Left kidney (tissue), 8 donors: ENCODE data around the gene SLC17A3. TPM values are rescaled to one million over a fixed set of nuclear protein-coding genes. Genes with fewer than 3 reads are reported as not detected.
A peak's percentile ranks its signal among the peaks of the same experiment; 100 is the strongest.

ENCODE experiments used
- DNase-seq: peaks from one replicate; pipeline ENCODE4 v3.0.0-alpha.2; 2013
- long read RNA-seq, 8 donors: transcript quantifications; one replicate each; lab custom pipeline, GENCODE V29; 2026
- polyA plus RNA-seq: library from polyadenylated mRNA; unstranded; fragments of 120-200 nt; gene quantifications from one replicate; pipeline ENCODE4 v1.2.1, GENCODE V29; 2013; ENCODE audit not compliant: insufficient read length

The SLC17A3 gene, protein sequence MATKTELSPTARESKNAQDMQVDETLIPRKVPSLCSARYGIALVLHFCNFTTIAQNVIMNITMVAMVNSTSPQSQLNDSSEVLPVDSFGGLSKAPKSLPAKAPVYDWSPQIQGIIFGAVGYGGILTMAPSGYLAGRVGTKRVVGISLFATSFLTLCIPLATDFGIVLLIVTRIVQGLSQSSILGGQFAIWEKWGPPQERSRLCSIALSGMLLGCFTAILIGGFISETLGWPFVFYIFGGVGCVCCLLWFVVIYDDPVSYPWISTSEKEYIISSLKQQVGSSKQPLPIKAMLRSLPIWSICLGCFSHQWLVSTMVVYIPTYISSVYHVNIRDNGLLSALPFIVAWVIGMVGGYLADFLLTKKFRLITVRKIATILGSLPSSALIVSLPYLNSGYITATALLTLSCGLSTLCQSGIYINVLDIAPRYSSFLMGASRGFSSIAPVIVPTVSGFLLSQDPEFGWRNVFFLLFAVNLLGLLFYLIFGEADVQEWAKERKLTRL
- 1.3 TPM for polyA plus RNA-seq
- long read RNA-seq, donor 1 = 0 reads
- long read RNA-seq, donor 2, partial matches to known transcripts = 12 of 12 reads
- long read RNA-seq, donor 2, other reads (novel, unspliced or antisense) = 0 of 12 reads
- long read RNA-seq, donor 3 = 0 reads
- long read RNA-seq, donor 4 = 0 reads
- long read RNA-seq, donor 5 = 0 reads
- long read RNA-seq, donor 6 = 0 reads
- long read RNA-seq, donor 7 = 0 reads
- long read RNA-seq, donor 8 = 0 reads

DNA sequence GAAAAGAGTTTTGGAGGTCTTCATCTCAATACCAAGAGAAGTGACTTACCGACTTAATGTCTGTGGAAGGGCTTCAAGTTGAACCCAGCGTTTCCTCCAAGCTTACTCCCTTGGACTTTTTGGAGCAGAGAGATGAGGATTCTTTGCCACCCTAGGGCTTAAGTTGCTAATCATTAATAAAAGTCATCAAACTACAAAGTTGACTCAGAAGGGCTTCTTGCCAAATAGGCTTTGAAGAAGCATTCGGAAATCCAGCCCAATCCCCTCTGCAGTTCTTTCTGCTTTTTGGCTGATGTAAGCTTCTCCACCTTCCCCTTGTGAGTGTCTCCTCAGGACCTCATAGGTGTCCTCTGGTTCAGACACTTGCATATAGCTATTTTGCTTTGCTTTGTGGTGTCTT lies at the start of gene SLC17A3:
TSS of gene SLC17A3 (minus strand) at position 126 of the 400 bp plus-strand sequence. CDS start 5,856 bp downstream, outside the sequence.
- no peak for DNase-seq

DNA sequence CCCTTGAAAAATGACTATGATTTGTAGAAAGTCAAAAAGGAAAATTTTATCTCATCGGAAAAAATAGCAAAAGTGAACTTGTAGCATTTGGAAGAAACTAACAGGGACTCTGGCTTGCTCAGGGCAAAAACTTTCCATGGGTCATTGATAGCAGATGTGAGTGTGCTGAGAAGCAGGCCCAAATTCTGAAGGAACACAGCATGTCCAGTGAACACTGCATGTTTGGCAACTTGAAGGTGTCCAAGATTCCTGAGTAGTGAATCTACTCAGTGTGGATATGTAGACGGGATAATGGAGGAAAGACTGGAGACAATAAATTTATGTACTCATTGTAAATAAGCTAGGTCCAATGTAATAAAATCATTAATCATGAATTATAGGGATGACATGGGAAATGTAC lies 48.3 kb upstream of the SLC17A3 start:
- no peak for DNase-seq

DNA sequence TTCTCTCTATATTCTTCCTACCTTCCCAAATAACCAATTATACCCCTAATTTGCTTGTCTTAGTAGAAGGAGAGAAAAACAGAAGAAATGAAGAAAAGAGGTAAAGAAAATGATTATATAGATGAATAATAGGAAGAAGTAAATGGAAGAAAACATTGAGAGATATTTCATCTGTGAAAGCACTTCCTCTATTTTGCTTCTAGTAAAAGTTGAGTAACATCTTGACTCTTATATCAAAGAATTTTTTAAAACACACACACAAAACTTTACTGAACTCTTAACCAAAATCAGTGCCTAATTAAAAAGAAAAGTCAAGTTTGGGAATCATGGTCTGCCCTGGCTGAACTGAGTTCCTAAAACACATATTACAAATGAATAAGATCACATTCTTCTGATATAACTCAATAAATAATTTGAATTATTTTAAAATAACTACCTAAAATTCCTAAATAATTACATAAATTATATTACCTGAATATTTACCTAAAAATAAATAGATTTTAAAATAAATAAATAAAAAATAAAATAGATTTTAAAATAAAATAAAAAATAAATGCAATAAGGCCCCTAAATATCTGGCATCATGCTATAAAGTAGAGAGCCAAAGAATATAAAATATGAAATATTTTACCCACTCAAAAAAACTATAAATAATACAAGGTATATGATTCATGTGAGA lies 47.6 kb upstream of the SLC17A3 start:
- no peak for DNase-seq

DNA sequence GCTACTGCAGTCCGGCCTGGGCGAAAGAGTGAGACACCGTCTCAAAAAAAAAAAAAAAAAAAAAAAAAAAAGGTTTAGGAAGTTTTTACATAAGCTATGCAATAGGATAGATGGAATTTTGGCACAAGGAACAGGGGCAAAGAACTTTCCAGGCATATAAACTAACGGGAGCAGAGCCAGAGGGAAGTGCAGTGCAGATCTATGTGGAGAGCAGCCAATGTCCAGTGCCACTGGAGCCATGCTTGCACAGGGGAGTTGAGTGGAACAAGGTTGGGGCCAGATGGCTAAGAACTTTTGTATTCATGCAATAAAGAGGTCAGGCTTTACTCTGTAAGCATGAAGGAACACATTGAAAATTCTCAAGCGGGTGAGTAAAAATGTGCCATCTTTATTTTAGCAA lies 45.6 kb upstream of the SLC17A3 start:
- DNase-seq = no peak

DNA sequence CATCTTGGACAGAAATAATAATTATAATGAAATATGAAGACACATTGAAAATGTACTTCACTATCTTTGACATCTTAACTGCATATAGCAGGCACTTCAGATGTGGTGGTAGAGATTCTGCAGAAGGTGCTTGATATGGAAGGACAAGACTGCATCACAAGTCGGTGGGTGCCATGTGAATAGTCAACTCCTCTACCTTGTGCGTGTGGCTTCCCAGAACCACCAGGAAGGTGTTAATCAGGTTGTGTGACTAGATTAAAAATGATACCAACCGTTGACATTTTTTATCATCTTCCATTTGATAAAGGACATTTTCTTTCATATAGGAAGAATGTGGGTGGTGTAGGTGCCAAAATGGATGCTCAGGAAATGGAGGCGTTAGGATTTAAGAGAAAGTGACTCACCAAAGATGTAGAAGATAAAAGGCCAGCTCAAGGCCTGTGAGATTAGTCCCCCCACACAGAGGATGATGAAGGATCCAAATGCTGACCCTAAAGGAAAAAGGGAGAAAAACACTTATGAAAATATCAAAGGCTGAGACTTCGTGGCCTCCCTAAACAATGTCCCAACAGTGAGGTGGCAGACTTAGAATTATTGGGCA lies 44.1 kb upstream of the SLC17A3 start:
- no peak for DNase-seq

DNA sequence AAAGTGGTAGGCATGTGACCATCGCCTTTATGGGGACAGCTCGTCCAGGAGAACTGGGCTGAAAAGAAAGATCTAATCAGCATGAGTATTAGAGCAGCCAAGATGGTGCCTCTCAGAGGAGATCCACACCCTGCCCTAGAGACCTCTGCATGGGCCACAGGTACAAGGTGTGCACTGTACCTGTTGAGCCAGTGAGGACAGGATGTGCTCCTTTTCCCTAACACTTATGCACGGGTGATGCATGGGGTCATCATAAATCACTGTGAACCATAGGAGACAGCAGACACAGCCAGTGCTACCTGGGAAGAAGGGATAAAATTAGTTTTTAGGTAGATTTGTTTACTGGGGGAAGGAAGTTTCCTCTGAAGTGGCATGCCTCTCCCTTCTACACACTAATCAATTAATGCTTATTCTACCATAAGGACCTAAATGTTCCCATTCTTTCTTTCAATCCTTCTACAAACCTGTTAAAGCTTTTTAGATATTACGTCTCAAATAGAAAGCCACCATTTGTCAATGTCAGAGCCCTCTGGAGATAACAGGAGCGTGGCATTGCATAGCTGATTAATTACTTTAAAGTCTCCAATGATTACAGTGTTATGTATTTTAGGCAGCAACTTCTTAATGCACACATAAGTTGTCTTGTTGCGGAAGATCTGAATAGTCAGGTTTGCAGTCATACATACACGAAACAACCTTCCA lies 42.9 kb upstream of the SLC17A3 start:
- no peak for DNase-seq

DNA sequence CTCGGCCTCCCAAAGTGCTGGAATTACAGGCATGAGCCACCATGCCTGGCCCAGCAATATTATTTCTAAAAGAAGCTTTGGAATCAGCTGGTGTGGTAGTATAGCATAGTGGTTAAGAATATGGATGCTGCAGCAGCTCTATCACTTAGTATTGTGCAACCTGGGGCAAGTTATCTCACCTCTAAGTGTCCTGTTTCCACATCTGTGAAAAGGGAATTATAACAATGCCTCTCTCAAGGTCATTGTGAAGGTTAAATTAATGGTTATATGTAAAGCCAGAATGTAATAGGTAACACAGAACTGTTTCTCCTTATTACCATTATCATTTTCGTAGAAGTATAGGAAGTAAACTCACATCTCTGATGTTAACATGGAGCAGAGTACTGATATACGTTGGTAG lies 42.3 kb upstream of the SLC17A3 start:
- DNase-seq = no peak

DNA sequence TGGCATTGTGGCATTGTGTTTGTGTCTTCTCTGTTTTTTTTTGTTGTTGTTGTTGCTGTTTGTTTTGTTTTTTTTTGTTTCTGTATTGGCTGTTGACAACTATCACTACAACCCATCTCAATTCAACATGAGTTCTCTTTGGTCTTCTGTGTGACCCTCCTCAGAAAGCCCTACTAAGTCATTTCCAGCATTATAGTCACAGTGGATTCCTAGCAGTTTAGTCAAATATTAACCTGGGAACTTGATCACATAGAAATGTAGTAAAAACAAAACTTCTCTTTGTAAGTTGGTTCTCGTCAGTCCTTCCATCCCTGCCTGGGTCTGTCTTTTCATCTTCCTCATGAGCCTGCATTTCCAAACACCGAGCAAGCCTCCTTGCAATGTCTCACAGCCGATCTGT lies 39.7 kb upstream of the SLC17A3 start:
- DNase-seq = no peak

DNA sequence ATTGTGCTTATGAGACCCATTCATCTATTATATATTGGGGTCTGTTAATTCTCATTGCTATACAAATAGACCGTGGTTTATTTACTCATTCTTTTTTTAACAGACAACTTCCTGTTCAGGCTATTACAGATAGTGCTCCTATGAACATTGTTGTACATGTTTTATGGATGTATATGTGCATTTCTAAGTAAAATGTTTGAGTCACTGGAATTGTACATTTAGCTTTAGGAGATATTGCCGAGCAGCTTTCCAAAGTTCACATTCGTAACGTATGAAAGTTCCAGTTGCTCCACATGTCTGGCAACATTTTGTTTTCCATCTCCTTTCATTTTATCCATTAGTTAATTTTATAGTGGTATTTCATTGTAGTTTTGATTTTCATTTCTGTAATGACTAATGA lies 37.3 kb upstream of the SLC17A3 start:
- no peak for DNase-seq

DNA sequence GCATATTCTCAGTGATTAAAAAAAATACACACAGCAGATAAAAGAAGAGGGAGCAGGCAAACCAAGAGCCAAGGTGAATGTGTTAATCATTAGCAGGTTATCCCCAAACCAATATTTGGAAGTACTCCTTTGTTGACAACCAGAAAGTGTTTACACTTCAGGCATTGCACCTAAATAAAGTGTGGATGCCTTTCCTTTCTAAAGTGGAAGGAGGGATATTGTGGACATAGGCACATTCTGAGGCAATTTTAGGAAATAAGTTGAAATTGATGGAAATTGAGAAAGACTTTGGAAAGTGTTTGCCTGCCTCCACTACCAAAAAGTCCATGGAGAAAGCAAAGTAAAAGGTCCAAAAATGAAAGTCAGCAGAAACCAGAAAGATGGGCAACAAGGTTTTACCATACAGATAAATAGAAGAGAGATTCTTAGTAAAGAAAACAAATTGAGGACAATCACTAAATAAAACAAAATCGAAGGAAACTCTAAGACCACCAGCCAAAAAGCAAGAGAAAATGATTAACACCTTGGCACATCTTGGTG lies 33.5 kb upstream of the SLC17A3 start:
- DNase-seq = no peak

DNA sequence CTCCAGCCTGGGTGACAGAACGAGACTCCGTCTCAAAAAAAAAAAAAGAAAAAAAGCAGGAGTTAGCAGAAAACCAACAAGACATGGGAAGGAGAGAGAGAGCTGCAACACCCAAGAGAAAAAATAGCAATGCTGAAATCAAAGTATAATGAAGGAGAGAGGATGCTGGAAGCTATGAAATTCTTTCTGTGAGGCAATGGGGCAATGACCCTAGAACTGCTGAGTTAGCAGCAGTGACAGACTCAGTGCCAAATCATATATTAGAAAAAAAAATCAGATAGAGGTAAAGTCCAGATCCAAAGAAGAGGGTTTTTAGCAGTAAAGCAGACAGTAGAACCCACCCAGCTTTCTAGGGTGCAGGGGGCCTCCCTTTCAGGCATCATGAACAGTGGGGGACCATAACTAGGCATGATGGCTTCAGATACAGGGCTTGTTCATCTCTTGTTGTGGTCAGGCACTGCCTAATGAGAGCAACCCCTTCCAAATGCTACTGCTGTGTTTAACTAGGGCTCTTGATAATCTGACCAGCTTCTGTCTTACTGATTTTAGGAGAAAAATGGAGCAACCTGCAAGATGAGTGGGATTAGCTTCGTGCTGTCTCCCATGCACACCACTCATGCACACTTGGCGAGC lies 29.5 kb upstream of the SLC17A3 start:
- DNase-seq = no peak

DNA sequence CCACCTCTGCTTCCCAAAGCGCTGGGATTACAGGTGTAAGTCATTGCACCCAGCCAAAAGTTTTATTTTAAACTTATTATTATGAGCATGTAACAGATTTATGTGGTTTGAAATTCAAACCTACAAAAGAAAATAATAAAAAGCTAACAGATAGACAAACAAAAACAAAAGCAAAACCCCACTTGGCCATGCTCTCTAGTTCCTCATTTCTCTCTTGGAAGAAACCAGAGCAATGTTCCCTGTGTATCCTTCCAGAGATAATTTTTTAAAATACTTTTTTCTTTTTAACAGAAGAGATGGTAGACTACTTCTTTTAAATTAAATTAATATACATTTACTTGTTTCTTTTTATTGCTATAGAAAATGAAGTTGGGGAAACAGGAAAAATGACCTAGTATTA lies 28.0 kb upstream of the SLC17A3 start:
- no peak for DNase-seq

DNA sequence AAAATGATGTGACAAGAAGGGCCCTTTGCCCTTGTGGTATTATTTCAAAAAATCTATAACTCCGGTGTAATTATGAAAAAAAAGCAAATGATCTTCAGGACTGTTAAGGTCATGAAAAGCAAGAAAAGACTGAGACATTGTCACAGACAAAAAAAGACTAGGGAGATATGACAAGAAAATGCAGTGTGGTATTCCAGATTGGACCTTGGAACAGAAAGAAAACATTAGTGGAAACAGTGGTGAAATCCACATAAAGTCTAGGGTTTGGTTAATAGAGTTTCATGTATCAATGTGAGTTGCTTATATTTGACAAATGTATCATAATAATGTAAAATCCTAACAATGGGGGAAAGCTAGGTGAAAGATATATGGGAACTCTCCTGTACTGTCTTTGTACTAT lies 26.8 kb upstream of the SLC17A3 start:
- DNase-seq = no peak

DNA sequence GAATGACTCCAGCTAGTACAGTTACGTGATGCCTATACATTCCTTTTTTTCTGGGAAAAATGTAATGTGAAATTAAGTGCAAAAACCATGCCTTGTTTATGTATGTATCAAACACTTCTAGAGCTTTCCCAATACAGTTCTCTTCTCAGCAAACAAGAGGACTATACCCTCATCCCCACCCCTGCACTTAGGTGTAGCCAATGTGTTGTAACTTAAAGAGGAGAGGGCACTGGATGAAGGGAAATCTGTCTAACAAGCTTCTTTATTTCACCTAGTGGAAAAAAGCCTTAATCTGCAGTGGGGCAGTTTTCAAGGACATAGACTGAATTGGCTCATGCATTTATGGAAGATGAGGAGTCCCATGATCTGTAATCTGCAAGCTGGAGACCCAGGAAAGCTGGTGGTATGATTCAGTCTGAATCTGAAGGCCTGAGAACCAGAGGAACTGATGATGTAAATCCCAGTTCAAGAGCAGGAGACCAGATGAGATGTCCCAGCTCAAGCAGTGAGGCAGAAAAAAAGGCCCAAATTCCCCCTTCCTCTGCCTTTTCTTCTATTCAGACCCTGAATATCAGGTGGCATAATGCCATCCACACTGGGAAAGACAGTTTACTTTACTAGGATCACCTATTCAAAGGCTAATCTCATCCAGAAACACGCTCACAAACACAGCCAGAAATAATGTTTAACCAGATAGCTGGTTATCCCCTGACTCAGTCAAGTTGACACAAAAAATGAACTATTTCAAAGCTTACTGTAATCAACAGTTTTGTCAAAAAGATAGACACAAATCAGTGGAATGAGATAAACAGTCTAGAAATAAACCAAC lies 25.8 kb upstream of the SLC17A3 start:
- DNase-seq = no peak

DNA sequence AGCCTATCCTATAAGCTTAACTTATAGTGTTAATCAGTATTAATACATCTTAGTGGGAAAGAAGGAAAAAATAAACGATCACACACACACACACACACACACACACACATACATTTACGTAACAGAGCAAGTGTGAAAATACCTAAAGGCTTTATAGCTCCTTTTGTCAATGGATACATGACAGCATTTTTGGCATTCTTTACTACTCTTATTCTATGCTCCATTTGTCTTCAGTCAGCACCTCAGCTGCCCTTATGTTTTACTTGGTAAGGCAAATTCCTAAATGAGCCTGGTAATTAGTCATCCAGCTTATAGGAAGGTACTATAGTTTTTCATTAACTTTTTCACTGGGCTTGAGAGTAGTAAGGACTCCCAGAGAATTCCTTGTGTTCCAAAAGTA lies 25.1 kb upstream of the SLC17A3 start:
- DNase-seq = peak; percentile 28

DNA sequence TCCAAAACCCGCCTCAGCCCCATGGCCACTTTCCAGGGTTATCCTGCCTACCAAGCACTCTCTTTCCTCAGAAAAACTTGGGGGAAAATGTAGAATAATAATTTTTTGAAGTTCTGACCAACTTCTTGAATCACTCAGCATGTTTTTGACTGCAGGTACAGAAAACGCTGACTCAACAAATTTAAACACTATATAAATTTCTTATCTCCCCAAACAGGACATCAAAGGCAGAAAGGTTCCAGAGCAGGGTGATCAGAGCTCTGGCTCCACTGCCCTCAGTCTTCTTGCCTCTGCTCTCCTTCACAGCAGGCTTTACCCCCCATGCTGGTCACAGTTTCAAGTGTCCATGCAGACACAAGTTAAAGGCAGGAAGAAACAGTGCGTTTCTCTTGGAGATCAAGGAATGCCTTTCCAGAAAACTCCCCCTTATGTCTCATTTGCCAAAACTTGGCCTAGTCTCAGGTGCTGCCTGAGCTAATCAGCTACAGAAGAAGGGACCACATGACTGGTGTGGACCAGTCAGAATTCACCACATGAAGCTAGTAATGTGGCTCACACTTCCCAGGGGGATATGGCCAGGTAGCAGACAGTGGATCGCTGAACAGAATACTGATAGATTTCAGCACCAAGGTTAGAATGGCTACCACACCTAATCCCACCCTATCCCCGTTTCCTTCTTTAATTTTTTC lies 24.4 kb upstream of the SLC17A3 start:
- no peak for DNase-seq

DNA sequence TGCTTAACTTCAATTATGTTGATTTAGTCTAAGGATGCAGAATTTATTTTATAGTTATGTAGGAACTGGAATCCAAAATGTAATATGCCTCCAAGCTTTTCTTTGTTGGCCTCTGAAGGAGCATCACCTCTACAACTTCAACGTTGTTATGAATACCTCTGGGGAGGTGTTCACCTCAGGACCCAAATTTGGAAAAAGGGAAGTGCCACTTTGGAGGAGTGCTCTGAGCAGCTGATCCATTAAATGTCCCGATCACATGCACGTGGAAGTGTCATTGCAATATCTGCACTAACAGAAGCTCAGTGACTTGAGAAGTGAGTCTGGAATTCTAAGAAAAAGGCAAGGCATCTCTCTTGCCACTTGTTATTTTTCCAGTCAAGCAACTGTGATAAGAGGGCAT lies 22.2 kb upstream of the SLC17A3 start:
- DNase-seq = no peak

DNA sequence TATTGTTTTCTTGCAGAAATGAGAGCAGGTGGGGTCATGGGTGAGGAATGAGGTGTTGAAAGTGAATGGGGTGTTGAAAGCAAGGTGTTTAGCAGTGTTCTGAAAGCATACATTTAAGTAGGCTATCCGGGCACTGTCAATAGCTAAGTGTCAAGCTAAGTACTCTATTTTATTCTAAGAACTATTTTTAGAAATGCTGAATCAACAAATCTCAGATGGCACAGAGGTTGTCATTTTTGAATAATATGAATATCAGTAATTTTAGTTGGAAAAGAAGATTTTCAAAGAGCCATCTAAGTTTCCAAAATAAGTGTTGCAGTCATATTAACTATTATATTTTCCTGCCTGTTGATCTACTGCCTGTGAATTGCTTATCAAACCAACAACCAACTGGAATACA lies 21.7 kb upstream of the SLC17A3 start:
- no peak for DNase-seq

DNA sequence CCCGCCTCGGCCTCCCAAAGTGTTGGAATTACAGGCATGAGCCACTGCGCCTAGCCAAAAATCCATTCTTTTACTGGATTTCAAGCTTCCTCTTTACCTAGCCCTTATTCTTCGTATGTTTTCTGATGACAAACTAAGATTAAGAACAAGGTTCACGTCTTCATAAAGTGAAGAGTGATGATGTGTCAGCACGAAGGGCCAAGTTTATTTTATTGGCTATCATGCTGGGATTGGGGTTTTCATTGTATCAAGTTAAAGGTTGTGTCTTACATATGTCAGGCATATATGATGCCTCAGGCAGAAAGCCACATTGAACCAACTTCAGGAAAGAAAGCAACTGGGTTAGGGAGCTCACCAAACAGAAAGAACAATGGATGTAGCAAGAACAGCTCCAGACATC lies 19.7 kb upstream of the SLC17A3 start:
- no peak for DNase-seq

DNA sequence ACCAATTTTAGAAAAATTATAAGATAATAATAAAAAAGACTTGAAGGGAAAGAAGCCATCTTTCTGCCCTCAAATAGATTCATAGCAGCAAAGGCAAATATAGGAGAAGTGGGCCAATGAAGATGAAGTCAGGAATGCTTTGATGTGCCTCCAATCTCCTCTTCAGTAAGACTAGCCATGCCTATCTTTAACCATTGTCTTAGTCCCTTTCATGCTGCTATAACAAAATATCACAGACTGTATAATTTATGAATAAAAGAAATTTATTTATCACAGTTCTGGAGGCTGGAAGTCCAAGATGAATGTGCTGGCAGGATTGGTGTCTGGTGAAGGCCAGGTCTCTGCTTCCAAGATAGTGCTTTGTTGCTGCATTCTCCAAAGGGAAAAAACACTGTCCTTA lies 18.8 kb upstream of the SLC17A3 start:
- DNase-seq = no peak
